GM21825 (cell line): ENCODE measurements around the gene CFAP20.

Experiments
- ATAC-seq: cut with Tn5 transposase; IDR thresholded peaks from one replicate; pipeline ENCODE4 v1.9.1; 2021; ENCODE audit warnings: mild to moderate bottlenecking, moderate library complexity; ENCODE audit not compliant: unreplicated experiment

CFAP20 gene

GRCh38 chr16:58125781-58126335, 3.3 kb downstream of the CFAP20 start:
- no peak for ATAC-seq

DNA sequence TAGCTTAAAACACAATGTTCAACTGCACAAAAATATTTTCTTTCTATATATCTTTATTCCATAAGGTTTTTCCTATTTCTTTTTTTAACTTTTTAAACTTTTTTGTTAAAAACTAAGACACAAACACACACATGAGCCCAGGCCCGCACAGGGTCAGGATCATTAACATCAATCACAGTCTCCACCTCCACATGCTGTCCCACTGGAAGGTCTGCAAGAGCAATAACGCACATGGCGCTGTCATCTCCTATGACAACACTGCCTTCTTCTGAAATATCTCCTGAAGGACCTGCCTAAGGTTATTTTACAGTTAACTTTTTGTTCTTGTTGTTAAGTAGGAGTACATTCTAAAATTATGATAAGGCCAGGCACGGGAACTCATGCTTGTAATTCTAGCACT, 4.1 kb downstream of the CFAP20 start:
- no peak for ATAC-seq

GRCh38 chr16:58124601-58124915, 4.6 kb downstream of the CFAP20 start:
- no peak for ATAC-seq

- no peak for ATAC-seq
Measured at GRCh38 chr16:58123896-58124600, 5.1 kb downstream of the CFAP20 start.

GRCh38 chr16:58121132-58121531, 8.0 kb downstream of the CFAP20 start:
- ATAC-seq: no peak

DNA sequence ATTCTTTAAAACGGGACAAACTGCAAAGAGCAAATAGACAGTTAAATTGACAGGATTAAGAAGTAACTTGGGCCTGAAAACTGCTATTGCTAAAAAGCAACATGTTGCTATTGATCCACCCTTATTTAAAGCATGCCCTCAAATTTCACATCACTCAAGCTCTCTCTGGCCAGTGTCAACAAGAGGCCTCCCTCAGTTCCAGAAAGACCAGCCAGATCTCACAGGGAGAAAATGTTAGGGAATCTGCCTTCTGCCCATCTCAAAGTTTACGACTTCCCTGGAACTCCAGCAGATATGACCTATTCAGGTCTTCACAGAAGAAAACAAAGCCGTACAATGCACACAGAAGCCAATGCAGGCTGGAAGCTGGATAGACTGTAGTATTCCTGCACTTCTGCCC, 8.9 kb downstream of the CFAP20 start:
- no peak for ATAC-seq

GRCh38 chr16:58119509-58119845, 9.7 kb downstream of the CFAP20 start:
- no peak for ATAC-seq

DNA sequence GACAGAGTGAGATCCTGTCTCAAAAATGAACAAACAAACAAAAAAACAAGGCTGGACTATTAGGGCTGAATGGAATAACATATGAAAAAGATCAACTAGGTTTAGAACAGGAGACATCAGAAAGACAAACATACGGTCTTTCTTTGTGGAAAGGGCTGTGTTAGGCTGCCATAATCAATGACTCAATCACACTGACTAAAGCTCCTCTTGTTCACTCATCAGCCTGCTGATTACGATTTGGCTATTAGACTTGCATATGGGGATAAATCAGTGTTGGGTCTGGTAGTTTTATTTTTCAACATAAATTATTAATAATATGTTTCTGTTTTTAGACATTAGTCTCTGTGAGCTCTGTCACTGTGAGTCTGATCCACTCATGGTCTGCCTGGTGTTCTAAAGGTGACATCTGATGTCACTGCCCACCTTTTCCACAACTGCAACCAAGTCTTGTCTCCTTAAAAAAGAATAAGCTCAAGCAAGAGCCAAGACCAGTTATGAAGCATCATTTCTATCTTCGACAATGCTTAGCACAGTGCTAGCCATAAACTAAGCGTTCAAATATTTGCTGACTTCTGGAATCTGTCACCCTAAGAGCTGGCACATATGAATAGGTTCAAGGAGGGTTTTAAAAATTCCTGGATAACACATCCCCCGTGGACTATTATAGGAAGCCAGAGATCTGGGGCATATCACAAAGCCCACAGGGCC, 10.2 kb downstream of the CFAP20 start:
- no peak for ATAC-seq

GRCh38 chr16:58116529-58116928, 12.7 kb downstream of the CFAP20 start:
- ATAC-seq: no peak

DNA sequence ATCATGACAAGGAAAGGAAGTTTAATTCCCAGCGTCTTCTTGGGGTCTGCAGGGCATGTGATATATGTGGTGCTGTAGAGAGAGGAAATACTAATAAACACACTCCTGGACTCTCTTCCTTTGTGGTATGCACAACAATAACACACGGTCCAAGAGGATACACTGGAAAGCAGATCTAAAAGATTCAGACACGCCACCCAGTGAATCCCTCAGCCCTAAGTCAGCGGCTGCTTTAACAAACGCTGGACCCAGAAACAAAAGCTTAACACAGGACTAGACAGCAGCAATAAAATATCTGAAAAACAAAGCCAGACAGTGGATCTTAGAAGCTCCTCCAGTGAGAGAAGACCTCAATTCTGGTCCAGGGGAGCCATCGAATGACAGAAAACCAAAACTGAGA, 13.1 kb downstream of the CFAP20 start:
- no peak for ATAC-seq

- ATAC-seq: no peak
Measured at GRCh38 chr16:58114827-58115825, 14.1 kb downstream of the CFAP20 start.

GRCh38 chr16:58111302-58111627, 17.9 kb downstream of the CFAP20 start:
- ATAC-seq: no peak

GRCh38 chr16:58110571-58111301, 18.4 kb downstream of the CFAP20 start:
- no peak for ATAC-seq

DNA sequence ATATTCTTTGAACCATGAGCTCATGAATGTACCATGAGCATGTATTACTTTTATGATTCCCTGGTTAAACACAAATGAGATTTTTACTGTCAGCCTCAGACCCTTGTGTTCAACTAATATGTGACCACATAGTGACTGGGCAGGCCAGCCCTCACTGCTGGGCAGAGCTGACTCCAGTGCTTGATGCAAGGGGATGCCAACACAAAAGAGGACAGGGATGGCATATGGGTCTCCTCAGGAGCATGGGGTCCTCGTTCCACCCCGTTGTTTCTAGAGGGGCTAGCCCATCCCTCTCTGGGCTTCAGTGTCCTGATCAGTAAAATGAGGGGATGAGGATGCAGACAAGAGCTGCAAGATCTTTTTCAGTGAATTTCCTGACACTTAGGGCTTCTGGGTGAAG, 19.3 kb downstream of the CFAP20 start:
- no peak for ATAC-seq

DNA sequence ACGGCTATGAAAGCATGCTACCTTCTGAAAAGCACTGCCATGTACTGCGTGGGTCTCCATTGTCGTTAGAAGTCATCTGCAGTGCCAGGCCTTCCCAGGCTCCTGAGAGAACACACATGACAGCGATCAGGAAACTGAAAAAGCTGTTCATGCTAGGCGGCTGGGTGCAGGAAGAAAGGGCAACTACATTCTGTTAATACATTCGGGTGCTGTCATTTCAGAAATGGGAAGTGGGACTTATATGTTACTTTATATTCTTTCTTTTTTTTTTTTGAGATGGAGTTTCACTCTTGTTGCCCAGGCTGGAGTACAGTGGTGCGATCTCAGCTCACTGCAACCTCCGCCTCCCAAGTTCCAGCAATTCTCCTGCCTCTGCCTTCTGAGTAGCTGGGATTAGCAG, 19.9 kb downstream of the CFAP20 start:
- peak; percentile 49 for ATAC-seq

GRCh38 chr16:58107709-58108108, 21.5 kb downstream of the CFAP20 start:
- no peak for ATAC-seq

DNA sequence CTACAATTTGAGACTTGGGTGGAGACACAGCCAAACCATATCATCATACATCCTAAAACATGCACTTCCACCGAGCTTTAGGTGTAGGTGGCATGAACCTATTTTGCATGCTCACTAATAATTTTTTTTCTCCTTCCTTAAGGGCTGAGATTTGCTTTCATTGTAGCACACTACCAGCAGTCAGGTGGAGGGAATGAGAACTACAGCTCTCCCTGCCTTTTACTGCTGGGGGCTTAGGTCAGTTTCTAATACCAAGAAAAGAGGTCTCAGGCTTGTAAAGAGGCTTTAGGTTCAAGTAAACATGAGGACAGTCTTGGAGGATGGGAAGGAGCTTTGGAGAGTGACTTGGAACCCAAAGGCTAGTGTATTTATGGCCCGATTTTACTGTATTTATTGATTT, 22.0 kb downstream of the CFAP20 start:
- ATAC-seq: no peak

GRCh38 chr16:58105631-58106030, 23.6 kb downstream of the CFAP20 start:
- ATAC-seq: no peak

GRCh38 chr16:58102665-58103392, 26.4 kb downstream of the CFAP20 start:
- peak; percentile 66 for ATAC-seq

DNA sequence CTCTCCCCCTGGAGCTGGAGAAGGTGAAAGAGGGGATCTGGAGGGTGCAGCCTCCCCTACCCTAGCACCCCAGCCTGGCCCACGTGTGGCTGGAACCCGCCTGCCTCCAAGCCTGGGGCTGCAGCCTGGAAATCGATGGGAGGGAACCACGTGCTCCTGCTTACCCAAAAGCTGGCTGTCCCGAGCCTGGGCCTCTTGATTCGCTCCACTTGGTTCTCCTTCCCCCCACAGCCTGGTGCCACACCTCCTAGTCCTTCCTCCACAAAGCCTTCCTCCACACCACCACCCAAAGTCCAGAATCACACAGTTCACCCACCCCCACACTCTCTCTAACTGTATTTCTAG, 29.3 kb downstream of the CFAP20 start:
- no peak for ATAC-seq
